ENCODE measurements around the gene HMGCS1. TPM values are rescaled to one million over a fixed set of nuclear protein-coding genes. Genes with fewer than 3 reads are reported as not detected.

The HMGCS1 gene
- total RNA-seq, 2 donors from 2014 or later, result 81.2 to 102 TPM

DNA sequence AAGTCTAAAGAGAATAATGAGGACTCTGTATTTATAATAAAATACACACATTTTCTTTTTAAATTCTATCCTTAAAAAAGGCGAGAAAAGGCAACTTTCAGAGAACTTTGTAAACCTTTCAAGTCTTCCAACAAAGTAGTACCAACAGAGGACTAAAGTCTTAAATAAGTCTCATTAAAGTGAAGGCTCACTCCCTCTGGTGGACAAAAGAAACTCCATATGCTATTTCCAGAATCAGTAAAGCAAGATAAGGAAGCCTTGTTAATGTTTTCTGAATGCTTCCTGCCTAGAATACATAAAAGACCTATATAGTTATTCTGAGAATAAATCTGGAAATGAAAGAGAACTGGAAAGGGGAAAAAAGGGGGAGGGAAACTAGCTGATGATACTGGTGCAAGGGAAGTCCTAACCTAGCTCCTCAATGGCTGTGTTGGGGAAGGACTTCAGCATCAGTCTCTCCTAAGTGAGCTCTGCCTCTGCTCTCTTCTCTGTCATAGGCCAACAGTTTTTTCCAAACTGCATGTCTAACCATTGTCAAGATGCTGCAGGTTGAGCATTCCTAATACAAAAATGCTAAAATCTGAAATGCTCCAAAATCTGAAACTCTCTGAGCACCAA is 7.2 kb downstream of the HMGCS1 start:
- H3K27me3 Mint-ChIP-seq, result no peaks in the 10 kb centered on the region
- H3K27ac Mint-ChIP-seq, result peak overlapping the region; percentile 34 to 54
- DNase-seq (ENCODE audit: low spot score), result no peak
- ATAC-seq, result no peak
- peak overlapping the region; percentile 43 for H3K4me3 Mint-ChIP-seq
- no peaks in the 10 kb centered on the region for H3K9me3 Mint-ChIP-seq
- peaks cover 49 to 50% of the 10 kb centered on the region in 2 donors for H3K4me1 Mint-ChIP-seq (ENCODE audit: low read depth in 2 of 2)
- H3K36me3 Mint-ChIP-seq, result peaks cover 9% of the 10 kb centered on the region

DNA sequence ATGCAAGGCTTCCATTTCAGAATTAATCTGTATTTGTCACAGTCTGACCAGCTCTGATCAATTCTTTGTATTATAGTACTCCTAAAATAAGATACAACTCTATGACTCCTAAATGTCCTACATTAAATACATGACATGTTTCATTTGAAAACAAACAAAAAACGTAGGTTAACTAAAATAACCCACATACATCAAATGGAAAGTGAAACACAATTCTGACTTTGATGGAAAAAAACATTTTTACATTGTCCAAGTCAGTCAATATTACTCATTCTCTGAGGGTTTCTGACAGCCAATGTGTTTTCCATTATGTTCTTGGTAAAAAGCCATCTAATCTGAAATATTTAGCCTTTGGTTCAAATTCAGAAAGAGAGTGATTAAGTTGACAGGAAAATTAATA is 8.7 kb downstream of the HMGCS1 start:
- no peak for DNase-seq (ENCODE audit: low spot score)
- peak; percentile 75 to 81 for ATAC-seq
- H3K4me3 Mint-ChIP-seq, result peak overlapping the region; percentile 57
- H3K27ac Mint-ChIP-seq, result peak overlapping the region; percentile 77 to 90
- no peaks in the 10 kb centered on the region for H3K27me3 Mint-ChIP-seq
- H3K9me3 Mint-ChIP-seq, result no peaks in the 10 kb centered on the region
- H3K4me1 Mint-ChIP-seq (ENCODE audit: low read depth in 2 of 2), result peaks cover 45 to 50% of the 10 kb centered on the region in 2 donors
- peaks cover 9% of the 10 kb centered on the region for H3K36me3 Mint-ChIP-seq

DNA sequence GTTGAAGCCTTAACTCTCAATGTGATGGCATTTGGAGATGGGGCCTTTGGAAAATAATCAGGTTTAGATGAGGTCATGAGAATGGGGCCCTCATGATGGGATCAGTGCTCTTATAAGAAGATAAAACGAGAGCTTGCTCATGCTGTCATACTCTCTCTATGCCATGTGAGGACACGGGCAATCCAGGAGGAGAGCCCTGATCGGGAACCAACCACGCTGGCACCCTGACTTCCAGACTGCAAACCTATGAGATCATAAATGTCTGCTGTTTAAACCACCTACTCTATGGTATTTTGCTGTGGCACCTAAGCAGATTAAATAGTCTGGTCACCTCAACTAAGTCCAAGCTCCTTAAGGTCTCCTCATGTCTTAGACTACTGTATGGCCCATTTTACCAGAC is 10.0 kb downstream of the HMGCS1 start:
- H3K36me3 Mint-ChIP-seq, result peaks cover 13% of the 10 kb centered on the region
- no peaks in the 10 kb centered on the region for H3K27me3 Mint-ChIP-seq
- peaks cover 39 to 44% of the 10 kb centered on the region in 2 donors for H3K4me1 Mint-ChIP-seq (ENCODE audit: low read depth in 2 of 2)
- peak overlapping the region; percentile 14 to 90 for H3K27ac Mint-ChIP-seq
- ATAC-seq (no peak), DNase-seq (ENCODE audit: low spot score) (no peak)
- H3K9me3 Mint-ChIP-seq, result no peaks in the 10 kb centered on the region
- H3K4me3 Mint-ChIP-seq, result no peak overlapping the region

- Mint-ChIP-seq H3K27ac (peak overlapping the region; percentile 34 to 40), H3K4me1 (ENCODE audit: low read depth in 2 of 2) (peaks cover 39 to 44% of the 10 kb centered on the region in 2 donors), H3K36me3 (peaks cover 13% of the 10 kb centered on the region), H3K4me3 (no peak overlapping the region), H3K27me3 (no peaks in the 10 kb centered on the region), H3K9me3 (no peaks in the 10 kb centered on the region)
- no peak for ATAC-seq
- no peak for DNase-seq (ENCODE audit: low spot score)
These were observed 10.7 kb downstream of the HMGCS1 start for GRCh38 chr5:43302481-43302880.

- no peak for DNase-seq (ENCODE audit: low spot score)
- Mint-ChIP-seq H3K4me1 (ENCODE audit: low read depth in 2 of 2) (peaks cover 39 to 44% of the 10 kb centered on the region in 2 donors), H3K9me3 (no peaks in the 10 kb centered on the region), H3K27me3 (no peaks in the 10 kb centered on the region), H3K4me3 (no peak overlapping the region), H3K36me3 (peaks cover 19% of the 10 kb centered on the region), H3K27ac (peak overlapping the region; percentile 34 to 40)
- ATAC-seq, result no peak
These were observed 11.5 kb downstream of the HMGCS1 start for GRCh38 chr5:43301653-43302091.

GRCh38 chr5:43300112-43300511 is 13.1 kb downstream of the HMGCS1 start:
- H3K9me3 Mint-ChIP-seq, result no peaks in the 10 kb centered on the region
- no peak overlapping the region for H3K27ac Mint-ChIP-seq
- ATAC-seq, result no peak
- H3K27me3 Mint-ChIP-seq, result no peaks in the 10 kb centered on the region
- H3K4me1 Mint-ChIP-seq (ENCODE audit: low read depth in 2 of 2), result peaks cover 36 to 41% of the 10 kb centered on the region in 2 donors
- peaks cover 29% of the 10 kb centered on the region for H3K36me3 Mint-ChIP-seq
- no peak for DNase-seq (ENCODE audit: low spot score)
- H3K4me3 Mint-ChIP-seq, result no peak overlapping the region

DNA sequence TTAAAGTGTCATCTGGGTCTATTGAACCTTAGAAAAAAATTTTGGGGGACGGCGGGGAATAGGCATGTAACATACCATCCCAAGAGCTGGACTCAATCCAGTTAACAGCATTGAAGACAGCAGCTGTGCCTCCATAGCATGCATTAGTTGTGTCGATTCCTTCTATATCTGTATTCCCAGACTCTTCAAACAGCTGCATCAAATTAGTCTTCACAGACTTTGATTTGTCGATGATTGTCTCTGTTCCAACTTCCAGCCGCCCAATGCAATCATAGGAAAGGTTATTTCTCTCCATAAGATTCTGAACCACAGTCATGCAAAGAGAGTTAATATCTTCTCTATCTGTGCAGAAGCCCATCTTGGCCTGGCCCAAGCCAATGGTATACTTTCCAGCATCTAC is 14.8 kb downstream of the HMGCS1 start:
- Mint-ChIP-seq H3K9me3 (no peaks in the 10 kb centered on the region), H3K4me3 (no peak overlapping the region), H3K27me3 (no peaks in the 10 kb centered on the region), H3K36me3 (peaks cover 36% of the 10 kb centered on the region), H3K27ac (no peak overlapping the region), H3K4me1 (ENCODE audit: low read depth in 2 of 2) (peaks cover 24 to 27% of the 10 kb centered on the region in 2 donors)
- ATAC-seq, result no peak
- no peak for DNase-seq (ENCODE audit: low spot score)

DNA sequence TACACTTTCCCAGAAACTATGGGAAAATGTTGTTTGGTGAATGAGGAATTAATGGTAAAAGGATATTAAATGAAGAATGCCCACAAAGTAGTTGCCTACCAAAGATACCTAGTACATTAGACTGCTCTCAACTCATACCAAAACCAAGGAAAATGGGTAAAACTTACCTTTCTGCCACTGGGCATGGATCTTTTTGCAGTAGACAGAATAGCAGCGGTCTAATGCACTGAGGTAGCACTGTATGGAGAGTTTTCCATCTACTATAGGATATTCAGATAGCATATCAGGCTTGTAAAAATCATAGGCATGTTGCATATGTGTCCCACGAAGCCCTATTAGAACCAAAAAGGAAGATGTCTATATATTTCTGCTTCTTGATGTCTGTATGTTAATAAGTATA is 16.4 kb downstream of the HMGCS1 start:
- no peak overlapping the region for H3K4me3 Mint-ChIP-seq
- no peak for DNase-seq (ENCODE audit: low spot score)
- H3K9me3 Mint-ChIP-seq, result no peaks in the 10 kb centered on the region
- H3K27me3 Mint-ChIP-seq, result no peaks in the 10 kb centered on the region
- H3K27ac Mint-ChIP-seq, result no peak overlapping the region
- ATAC-seq, result no peak
- peaks cover 11 to 12% of the 10 kb centered on the region in 2 donors for H3K4me1 Mint-ChIP-seq (ENCODE audit: low read depth in 2 of 2)
- peaks cover 28% of the 10 kb centered on the region for H3K36me3 Mint-ChIP-seq

DNA sequence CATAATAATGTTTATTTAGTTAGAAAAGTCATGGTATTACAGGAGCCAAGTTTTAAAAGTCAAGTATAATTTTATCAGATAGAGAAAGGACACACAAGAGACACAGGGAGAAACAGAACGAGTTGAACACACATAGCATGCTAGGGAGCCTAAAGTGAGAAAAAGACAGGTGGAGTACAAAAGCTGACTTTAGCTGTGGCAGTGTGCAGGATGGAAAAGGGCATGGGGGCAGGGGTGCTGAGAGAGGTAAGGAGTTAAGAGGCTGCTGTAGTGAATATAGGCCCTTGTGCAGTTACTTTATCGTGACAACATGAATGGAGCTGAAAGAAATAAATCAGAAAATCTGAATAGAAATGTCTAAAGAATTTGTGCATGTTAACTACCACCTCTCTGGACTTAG is 18.0 kb downstream of the HMGCS1 start:
- Mint-ChIP-seq H3K27ac (no peak overlapping the region), H3K9me3 (no peaks in the 10 kb centered on the region), H3K4me3 (no peak overlapping the region), H3K4me1 (ENCODE audit: low read depth in 2 of 2) (peaks cover 3 to 13% of the 10 kb centered on the region in 2 donors), H3K27me3 (no peaks in the 10 kb centered on the region), H3K36me3 (peaks cover 27% of the 10 kb centered on the region)
- ATAC-seq (no peak), DNase-seq (ENCODE audit: low spot score) (no peak)

DNA sequence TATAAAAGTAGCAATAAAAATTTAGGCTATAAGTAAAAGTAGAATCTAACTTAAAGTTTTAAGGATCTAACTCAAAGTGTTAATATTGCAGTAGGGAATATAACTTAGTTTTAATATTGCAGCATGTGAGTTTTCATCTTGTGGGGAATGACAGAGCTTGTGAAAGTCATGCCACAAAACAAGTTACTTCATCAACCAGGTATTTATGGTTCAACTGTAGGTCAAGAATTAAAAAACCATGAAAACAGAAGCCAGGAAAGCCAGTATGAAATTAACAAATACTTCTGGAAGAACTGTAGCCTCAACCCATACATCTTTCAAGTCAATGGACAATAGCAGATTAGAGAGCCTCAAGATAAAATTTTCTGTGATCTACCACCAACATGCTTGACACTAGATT is 19.0 kb downstream of the HMGCS1 start:
- H3K27ac Mint-ChIP-seq, result no peak overlapping the region
- H3K9me3 Mint-ChIP-seq, result no peaks in the 10 kb centered on the region
- no peak for DNase-seq (ENCODE audit: low spot score)
- peaks cover 27% of the 10 kb centered on the region for H3K36me3 Mint-ChIP-seq
- ATAC-seq, result no peak
- no peak overlapping the region for H3K4me3 Mint-ChIP-seq
- peaks cover 3 to 13% of the 10 kb centered on the region in 2 donors for H3K4me1 Mint-ChIP-seq (ENCODE audit: low read depth in 2 of 2)
- H3K27me3 Mint-ChIP-seq, result no peaks in the 10 kb centered on the region

GRCh38 chr5:43290726-43291125 is 22.5 kb downstream of the HMGCS1 start:
- Mint-ChIP-seq H3K4me3 (no peak overlapping the region), H3K36me3 (peaks cover 34% of the 10 kb centered on the region), H3K27ac (no peak overlapping the region), H3K27me3 (no peaks in the 10 kb centered on the region), H3K9me3 (no peaks in the 10 kb centered on the region), H3K4me1 (ENCODE audit: low read depth in 2 of 2) (peaks cover 6 to 16% of the 10 kb centered on the region in 2 donors)
- DNase-seq (ENCODE audit: low spot score) (no peak), ATAC-seq (no peak)

DNA sequence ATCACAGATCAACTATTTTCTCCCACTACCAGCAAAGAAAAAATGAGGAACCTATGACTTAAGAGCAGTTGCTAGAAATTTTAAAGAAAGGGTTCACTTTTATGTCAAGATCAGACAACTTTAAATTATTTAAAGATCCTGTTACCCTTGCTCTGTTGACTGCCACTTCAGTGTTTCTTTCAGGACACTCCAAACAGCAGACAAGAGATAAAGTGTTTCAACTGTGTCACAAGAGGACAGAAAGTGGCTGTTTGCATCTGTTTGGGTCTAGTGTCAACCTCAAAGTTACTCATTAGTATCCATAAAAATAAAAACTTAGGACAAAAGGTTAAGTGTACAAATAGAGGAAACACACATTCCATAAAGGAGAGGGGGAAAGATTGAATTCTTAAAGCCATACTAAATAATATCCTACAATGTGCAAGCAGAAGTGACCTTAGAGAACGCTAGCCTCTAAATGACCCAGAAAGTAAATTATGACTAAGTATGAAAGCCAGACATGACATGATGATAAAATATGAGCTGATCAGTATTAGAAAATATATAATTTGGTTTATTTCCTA is 24.9 kb downstream of the HMGCS1 start:
- H3K9me3 Mint-ChIP-seq, result no peaks in the 10 kb centered on the region
- H3K27ac Mint-ChIP-seq, result no peak overlapping the region
- H3K4me1 Mint-ChIP-seq (ENCODE audit: low read depth in 2 of 2), result peaks cover 4 to 12% of the 10 kb centered on the region in 2 donors
- peaks cover 22% of the 10 kb centered on the region for H3K36me3 Mint-ChIP-seq
- no peaks in the 10 kb centered on the region for H3K27me3 Mint-ChIP-seq
- DNase-seq (ENCODE audit: low spot score) (no peak), ATAC-seq (no peak)
- H3K4me3 Mint-ChIP-seq, result no peak overlapping the region

DNA sequence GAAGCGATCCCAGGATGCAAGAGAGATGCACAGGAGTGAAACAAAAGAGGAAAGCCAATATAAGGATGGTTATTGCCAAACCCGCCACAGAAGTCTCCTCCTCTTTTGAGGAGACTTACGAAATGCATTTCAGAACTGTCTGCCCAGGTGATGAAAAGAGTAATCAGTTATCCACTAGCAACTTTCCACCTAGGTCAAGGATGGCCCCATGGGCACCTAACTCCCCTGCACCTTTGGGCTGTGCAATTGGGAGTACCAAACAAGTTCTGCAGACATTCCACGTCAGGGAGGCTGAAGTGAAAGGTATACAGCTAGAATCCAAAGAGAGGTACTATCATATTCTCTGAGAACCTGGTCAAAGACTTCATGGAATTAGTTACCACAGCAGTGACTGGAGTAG is 25.7 kb downstream of the HMGCS1 start:
- peaks cover 4 to 12% of the 10 kb centered on the region in 2 donors for H3K4me1 Mint-ChIP-seq (ENCODE audit: low read depth in 2 of 2)
- no peak overlapping the region for H3K27ac Mint-ChIP-seq
- ATAC-seq (no peak), DNase-seq (ENCODE audit: low spot score) (no peak)
- H3K9me3 Mint-ChIP-seq, result no peaks in the 10 kb centered on the region
- peaks cover 22% of the 10 kb centered on the region for H3K36me3 Mint-ChIP-seq
- no peaks in the 10 kb centered on the region for H3K27me3 Mint-ChIP-seq
- H3K4me3 Mint-ChIP-seq, result no peak overlapping the region

- peaks cover 22% of the 10 kb centered on the region for H3K36me3 Mint-ChIP-seq
- DNase-seq (ENCODE audit: low spot score), result no peak
- H3K9me3 Mint-ChIP-seq, result no peaks in the 10 kb centered on the region
- H3K27me3 Mint-ChIP-seq, result no peaks in the 10 kb centered on the region
- ATAC-seq, result no peak
- no peak overlapping the region for H3K27ac Mint-ChIP-seq
- H3K4me3 Mint-ChIP-seq, result no peak overlapping the region
- H3K4me1 Mint-ChIP-seq (ENCODE audit: low read depth in 2 of 2), result peaks cover 4 to 12% of the 10 kb centered on the region in 2 donors
These were observed 26.6 kb downstream of the HMGCS1 start for GRCh38 chr5:43286623-43287022.
